DND-41 (cell line): Measurements from ENCODE around the gene COX7B2.

ENCODE experiments used
- EZH2 ChIP-seq: IDR thresholded peaks from 3 replicates; pipeline ENCODE4 v1.6.1; 2012; ENCODE audit warnings: borderline replicate concordance, low read depth, mild to moderate bottlenecking, moderate library complexity, low read length, inconsistent platforms; ENCODE audit not compliant: severe bottlenecking
- TF ChIP-seq, protein P1 (sequence below): IDR thresholded peaks from 2 replicates; pipeline ENCODE4 v1.5.1; 2012; ENCODE audit warnings: borderline replicate concordance, low read length, moderate library complexity, mild to moderate bottlenecking; ENCODE audit not compliant: poor library complexity, severe bottlenecking; ENCODE audit errors: extremely low read depth

DNA sequence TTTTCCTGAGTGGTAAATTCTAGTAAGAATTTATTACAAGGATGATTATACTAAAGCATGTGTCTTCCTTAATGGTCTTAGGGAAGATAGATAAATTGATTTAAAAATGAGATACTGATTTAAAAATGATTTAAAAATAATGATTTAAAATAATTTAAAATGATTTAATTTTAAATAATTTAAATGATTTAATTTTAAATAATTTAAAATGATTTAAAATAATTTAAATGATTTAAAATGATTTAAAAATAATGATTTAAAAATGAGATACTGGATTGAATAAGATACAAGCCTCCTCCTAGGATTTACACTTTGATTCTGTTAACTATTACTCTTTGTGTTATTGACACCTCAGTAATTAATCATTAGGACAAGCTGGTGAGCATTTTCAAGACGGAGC lies 59.0 kb downstream of the COX7B2 start:
- TF ChIP-seq, protein P1, sequence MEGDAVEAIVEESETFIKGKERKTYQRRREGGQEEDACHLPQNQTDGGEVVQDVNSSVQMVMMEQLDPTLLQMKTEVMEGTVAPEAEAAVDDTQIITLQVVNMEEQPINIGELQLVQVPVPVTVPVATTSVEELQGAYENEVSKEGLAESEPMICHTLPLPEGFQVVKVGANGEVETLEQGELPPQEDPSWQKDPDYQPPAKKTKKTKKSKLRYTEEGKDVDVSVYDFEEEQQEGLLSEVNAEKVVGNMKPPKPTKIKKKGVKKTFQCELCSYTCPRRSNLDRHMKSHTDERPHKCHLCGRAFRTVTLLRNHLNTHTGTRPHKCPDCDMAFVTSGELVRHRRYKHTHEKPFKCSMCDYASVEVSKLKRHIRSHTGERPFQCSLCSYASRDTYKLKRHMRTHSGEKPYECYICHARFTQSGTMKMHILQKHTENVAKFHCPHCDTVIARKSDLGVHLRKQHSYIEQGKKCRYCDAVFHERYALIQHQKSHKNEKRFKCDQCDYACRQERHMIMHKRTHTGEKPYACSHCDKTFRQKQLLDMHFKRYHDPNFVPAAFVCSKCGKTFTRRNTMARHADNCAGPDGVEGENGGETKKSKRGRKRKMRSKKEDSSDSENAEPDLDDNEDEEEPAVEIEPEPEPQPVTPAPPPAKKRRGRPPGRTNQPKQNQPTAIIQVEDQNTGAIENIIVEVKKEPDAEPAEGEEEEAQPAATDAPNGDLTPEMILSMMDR: no peak
- no peak for TF ChIP-seq EZH2
